ENCODE measurements around the gene RIPK1.

DNA sequence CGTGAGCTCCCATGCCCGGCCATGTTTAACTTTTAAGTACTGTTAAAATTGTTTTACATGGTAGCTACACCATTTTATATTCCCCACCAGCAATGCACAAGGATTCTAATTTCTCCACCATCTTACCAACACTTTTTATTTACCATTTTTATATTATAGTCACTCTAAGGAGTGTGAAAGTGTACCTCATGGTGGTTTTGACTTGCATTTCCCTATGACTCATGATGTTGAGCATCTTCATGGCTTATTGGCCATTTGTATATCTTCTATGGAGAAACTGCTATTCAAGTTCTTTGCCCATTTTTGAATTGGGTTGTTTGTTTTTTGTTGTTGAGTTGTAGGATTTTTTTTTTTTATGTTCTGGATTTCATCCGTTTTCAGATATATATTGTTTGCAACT, 34.6 kb downstream of the RIPK1 start:
- TF ChIP-seq CTCF (IDR thresholded peaks at IDR 0.05; ENCODE audit: extremely low read depth in 1 of 2, insufficient read depth in 1 of 2, low read depth in 1 of 2, low read length in 2 of 2), result no peak
- no peak for TF ChIP-seq MAX (IDR thresholded peaks at IDR 0.05; ENCODE audit: insufficient read depth, insufficient read length)
- TF ChIP-seq POLR2AphosphoS5 (IDR thresholded peaks at IDR 0.05; ENCODE audit: insufficient read depth, low read depth, low read length), result no peak
- no peak for TF ChIP-seq POLR2A (IDR thresholded peaks at IDR 0.05; ENCODE audit: low read depth, low read length)
